GM19043 (cell line): ENCODE measurements around the gene METTL21A.

ENCODE experiments used
- ATAC-seq: cut with Tn5 transposase; IDR thresholded peaks from one replicate; pipeline ENCODE4 v1.9.1; 2021; ENCODE audit warnings: low read depth; ENCODE audit not compliant: unreplicated experiment

METTL21A gene

GRCh38 chr2:207624185-207625013 lies 795 bp downstream of the METTL21A start:
- peak; percentile 35 for ATAC-seq

GRCh38 chr2:207621501-207622039 lies 3.6 kb downstream of the METTL21A start:
- ATAC-seq, result no peak

- peak; percentile 42 for ATAC-seq
Observed at GRCh38 chr2:207619764-207620203, 5.4 kb downstream of the METTL21A start.

- ATAC-seq, result no peak
Observed at GRCh38 chr2:207617011-207617671, 8.1 kb downstream of the METTL21A start.

- ATAC-seq, result no peak
Observed at GRCh38 chr2:207616185-207616584, 9.0 kb downstream of the METTL21A start.

- no peak for ATAC-seq
Observed at GRCh38 chr2:207614824-207615223, 10.4 kb downstream of the METTL21A start.

- ATAC-seq, result no peak
Observed at GRCh38 chr2:207612714-207613113, 12.5 kb downstream of the METTL21A start.

- ATAC-seq, result no peak
Observed at GRCh38 chr2:207606829-207607228, 18.4 kb downstream of the METTL21A start.

GRCh38 chr2:207606399-207606798 lies 18.8 kb downstream of the METTL21A start:
- ATAC-seq, result no peak

- no peak for ATAC-seq
Observed at GRCh38 chr2:207603486-207603885, 21.7 kb downstream of the METTL21A start.

GRCh38 chr2:207601774-207602173 lies 23.4 kb downstream of the METTL21A start:
- no peak for ATAC-seq

- no peak for ATAC-seq
Observed at GRCh38 chr2:207600231-207600630, 25.0 kb downstream of the METTL21A start.

- no peak for ATAC-seq
Observed at GRCh38 chr2:207599636-207600035, 25.6 kb downstream of the METTL21A start.

GRCh38 chr2:207594731-207595130 lies 30.5 kb downstream of the METTL21A start:
- no peak for ATAC-seq

- no peak for ATAC-seq
Observed at GRCh38 chr2:207594264-207594663, 30.9 kb downstream of the METTL21A start.

GRCh38 chr2:207593277-207593676 lies 31.9 kb downstream of the METTL21A start:
- no peak for ATAC-seq

GRCh38 chr2:207589143-207589542 lies 36.1 kb downstream of the METTL21A start:
- no peak for ATAC-seq

GRCh38 chr2:207587305-207587704 lies 37.9 kb downstream of the METTL21A start:
- ATAC-seq, result no peak

GRCh38 chr2:207584952-207585351 lies 40.2 kb downstream of the METTL21A start:
- no peak for ATAC-seq

- ATAC-seq, result no peak
Observed at GRCh38 chr2:207571370-207571769, 53.8 kb downstream of the METTL21A start.

- ATAC-seq, result no peak
Observed at GRCh38 chr2:207567671-207568070, 57.5 kb downstream of the METTL21A start.
